GM21576 (cell line): Measurements from ENCODE around the gene CD300LB.
"Not testable (repeated sequence)": the region's sequence is repeated elsewhere in the genome, so short reads cannot be mapped to it uniquely, and the experiment has no call there.

ENCODE experiments used
- ATAC-seq: cut with Tn5 transposase; IDR thresholded peaks from one replicate; pipeline ENCODE4 v1.9.1; 2021; ENCODE audit warnings: mild to moderate bottlenecking, moderate library complexity; ENCODE audit not compliant: unreplicated experiment

CD300LB gene

DNA sequence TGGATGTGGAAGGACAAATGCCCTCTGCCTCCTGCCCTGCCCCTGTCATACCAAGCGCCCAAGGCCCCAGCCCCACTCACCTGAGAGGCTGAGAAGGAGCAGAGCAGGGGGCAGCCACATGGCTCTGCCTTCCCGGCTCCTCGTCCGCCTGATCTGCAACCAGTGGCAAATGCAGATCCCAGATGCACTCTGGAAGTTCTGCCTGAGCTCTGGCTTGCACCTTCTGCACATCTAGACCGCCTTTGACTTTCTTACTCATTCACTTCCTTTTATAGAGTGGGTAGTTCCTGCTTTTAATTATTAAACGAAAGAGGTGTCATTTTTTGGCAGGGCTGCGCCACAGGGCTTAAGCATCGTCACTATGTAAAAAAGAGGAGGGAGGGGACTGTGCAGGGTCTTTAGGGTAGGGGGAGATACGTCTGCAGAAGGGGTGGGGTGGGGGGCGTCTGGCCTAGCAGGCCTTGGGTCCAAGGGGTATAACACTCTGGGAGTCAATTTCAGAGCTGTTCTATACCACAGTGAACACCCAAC, at the start of gene CD300LB:
Gene CD300LB (minus strand): TSS at position 245 of the 531 bp plus-strand sequence. CDS start 125 bp downstream, at position 120.
- no peak for ATAC-seq

DNA sequence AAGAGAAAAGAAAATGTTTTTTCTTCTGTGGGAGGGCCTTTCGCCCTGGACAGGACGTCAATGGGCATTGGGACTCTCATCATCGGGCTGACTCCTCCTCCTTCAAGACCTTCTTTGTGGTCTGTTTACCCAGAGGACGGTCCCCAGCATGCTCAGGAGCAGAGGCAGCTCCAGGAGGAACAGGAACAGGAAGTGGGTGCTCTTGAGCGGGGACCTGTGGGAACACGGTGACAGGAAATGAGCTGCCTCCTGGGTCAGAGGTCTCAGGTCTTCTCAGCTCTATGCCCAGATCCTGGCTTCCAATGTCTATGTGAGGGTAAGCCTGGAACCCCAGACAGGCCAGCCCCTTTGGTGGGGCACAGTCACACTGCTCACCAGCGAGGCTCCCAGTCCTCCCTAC, 48.6 kb upstream of the CD300LB start:
- no peak for ATAC-seq

DNA sequence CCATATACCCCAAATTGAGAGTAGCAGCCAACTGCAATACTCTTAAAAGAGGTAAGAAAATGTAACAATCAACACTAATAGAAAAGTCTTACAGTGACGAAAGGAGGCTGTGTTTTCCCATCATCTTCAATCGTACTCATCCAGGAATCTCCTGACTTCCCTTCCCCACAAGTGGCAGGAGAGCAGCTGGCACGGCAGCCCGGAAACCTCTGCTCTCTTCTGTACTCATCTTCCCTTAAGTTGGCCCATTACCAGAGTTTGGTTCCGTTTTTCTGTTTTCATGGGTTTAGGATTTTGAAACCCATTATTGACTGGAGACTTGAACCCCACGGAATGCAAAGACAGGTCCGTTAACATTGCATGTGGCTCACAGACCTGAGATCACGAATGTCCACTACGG, 47.7 kb upstream of the CD300LB start:
- ATAC-seq = no peak

DNA sequence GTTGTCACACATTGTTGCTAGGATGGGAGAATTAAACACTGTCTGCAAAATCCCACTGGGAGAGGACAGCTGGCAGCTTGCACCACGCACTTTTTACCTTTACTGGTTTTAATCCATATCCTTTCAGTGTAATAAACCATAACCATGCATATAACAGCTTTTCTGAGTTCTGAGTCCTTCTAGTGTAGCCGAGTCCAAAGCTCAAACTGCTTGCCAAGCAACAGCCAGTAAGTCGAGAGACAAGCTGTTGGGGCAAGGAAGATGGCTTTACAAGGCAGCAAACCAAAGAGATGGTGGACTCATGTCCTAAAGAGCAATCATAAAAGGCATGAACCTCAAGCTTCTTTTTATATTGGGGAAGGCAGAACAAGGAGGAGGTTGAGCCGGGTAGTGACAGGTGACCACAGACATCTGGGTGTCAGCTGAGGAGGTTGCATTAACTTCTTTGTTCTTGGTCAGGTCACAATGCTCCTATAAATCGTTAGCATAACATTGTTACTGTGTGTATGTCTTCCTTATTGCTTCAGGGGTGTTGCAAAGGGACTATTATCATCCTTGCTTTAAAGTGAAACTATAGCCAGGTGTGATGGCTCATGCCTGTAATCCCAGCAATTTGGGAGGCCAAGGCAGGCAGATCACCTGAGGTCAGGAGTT, 43.3 kb upstream of the CD300LB start:
- ATAC-seq = no peak

DNA sequence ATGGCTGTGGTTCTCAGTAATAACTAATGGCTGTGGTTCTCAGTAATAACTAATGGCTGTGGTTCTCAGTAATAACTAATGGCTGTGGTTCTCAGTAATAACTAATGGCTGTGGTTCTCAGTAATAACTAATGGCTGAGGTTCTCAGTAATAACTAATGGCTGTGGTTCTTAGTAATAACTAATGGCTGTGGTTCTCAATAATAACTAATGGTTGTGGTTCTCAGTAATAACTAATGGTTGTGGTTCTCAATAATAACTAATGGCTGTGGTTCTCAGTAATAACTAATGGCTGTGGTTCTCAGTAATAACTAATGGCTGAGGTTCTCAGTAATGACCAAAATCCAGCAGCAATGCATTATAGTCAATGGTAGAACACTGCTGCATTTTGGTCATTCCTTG, 42.4 kb upstream of the CD300LB start:
- ATAC-seq = not testable (repeated sequence)

DNA sequence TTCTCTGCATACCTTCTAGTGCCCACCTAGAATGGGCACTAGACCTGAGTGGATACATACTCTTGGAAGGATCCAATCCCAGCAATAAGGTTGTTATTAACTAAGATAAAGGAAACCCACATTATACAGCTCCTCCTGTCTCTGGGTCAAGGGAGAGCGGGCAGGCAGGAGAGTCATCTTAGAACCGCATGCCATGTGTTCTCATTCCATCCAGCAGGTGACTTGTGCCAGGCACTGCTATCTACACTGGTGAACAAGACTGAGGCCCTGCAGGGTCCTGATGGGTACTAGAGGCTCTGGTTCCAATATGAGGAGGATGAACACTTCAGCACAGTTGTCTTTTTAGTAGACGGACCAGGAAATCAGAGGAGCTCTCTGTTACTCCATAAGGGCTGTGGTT, 41.9 kb upstream of the CD300LB start:
- ATAC-seq = no peak

DNA sequence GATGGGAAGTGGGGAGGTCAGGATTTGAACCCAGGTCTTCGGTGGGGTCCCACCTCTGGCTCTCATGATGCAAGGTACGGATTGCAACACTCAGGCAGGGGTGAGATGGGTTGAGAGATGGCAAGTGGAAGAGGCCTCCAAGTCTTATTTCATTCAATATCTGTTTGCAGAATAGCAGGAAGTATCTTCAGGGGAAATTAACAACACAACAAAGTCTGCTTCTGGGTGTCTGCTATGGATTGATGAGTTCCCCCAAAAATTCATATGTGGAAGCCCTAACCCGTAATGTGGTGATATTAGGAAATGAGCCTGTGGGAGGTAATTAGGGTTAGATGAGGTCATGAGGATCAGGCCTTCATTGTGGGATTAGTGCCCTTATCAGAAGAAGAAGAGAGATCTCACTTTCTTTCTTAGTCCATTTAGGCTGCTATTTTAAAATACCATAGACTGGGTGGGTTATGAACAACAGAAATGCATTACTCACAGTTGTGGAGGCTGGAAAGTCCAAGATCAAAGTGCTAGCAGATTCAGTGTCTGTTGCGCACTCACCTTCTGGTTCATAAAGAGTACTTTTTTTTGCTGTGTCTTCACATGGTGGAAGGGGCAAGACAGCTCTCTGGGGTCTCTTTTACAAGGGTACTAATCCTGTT, 40.5 kb upstream of the CD300LB start:
- no peak for ATAC-seq

DNA sequence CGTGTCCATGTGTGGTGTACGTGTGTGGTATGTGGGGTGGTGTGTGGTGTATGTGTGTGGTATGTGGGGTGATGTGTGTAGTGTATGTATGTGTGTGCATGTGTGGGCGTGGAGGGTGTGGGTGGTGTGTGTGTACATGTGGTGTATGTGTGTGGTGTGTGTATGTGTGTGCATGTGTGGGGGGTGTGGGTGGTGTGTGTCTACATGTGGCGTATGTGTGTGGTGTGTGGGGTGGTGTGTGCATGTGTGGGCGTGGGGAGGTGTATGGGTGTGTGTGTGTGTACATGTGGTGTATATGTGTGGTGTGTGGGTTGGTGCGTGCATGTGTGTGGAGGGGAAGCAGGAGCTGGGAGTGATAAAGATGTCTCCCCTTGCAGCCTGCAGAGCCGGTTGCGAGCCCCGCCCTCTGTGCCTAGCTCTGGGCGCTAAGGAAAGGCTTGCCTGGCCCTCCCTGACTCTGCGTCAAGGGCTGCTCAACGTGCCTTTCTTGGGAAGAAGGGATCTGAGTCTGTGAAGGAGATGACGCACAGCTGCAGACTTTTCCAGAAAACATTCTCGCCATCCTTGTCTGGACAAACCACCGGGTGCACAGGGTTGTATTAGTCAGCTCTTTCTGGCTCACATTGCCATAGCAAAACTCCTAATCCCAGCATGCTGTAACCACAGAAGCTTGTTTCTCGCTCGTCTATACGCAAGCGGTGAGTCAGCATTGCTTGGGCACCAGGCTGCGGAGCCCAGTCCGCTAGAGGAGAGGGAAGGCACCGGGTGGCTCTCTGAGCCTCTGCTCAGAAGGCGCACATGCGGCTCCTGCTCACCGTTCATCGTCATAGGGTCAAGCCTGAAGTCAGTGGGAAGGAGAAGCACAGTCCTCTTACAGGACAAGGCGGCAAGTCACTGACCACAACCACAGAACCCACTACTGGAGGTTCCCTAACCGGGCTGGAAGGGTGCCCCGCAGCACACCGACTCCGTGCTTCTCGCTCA, 38.0 kb upstream of the CD300LB start:
- ATAC-seq = no peak

DNA sequence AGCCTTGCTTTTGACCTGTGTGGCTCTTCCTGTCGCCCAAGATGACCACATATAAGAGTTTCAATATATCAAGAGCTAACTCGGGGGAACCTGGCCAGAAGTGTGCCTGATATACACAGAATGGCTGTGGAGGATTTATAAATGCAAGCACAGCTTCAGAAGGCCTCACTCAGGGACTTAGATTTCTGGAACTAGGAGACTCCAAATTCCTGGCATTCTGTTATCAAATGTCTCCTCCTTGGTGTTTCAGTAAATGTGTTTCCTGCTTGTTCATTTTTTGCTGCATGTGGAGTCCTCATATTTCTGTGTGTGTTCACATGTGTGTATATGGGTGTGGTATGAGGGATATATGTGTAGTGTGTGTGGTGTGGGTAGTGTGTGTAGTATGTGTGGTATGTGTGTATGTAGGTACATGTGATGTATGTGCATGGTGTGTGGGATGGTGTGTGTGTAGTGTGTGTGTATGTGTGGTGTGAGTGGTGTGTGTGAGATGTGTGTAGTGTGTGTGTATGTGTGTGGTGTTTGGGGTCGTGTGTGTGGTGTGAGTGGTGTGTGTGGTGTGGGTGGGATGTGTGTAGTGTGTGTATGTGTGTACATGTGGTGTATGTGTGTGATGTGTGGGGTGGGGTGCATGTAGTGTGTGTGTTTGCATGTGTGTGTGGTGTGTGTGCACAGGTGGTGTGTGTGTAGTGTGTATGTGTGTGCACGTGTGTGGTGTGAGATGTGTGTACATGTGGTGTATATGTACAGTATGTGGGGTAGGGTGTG, 37.0 kb upstream of the CD300LB start:
- ATAC-seq = no peak

DNA sequence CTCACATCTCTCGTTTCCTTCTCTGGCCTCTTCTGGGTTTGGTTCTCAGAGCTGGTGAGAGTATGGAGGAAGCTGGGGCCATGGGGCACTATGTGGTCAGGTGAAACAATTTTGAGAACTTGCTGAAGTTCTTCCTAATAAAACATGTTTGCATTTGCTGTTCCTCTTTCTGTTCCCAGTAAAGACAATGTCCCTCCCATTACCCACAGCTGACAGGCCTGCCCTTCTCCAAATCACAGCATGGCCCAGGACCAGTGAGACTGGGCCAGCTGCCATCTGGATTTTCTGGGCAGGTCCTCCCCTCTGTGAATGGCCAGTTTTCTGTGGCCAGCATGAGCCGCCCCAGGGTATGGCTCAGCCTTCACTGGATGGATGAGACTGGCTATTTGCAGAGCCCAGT, 36.1 kb upstream of the CD300LB start, which contains the start of gene CD300H:
Gene CD300H (minus strand): TSS at position 113 of the 400 bp plus-strand sequence.
- no peak for ATAC-seq

DNA sequence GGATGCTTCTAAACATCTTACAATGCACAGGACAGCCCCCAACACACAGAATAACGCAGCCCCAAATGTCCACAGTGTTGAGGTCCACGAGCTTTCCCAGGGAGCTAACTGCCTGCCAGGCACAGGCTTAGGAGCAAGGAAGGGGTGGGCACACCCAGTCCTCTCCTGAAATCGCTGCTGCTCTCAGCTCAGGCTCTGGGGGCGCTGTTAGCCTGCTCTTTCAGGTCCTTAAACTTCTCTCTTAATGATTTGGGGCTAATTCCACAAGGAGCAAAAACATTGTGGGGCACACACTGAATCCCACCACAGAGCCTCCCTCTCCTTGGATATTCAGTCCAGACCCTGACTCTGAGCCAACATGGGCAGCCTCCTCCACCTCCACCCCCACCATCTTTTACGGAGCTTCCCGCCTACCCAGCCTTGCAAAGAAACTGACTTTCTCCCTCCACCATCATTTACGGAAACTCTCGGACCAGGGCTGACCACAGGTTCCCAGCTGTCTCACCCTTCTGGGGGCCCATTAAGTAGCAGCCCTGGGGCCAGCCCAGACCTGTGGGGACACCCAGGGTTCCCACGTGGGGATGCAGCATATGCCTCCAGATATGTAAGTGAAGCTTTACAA, 35.0 kb upstream of the CD300LB start:
- no peak for ATAC-seq

DNA sequence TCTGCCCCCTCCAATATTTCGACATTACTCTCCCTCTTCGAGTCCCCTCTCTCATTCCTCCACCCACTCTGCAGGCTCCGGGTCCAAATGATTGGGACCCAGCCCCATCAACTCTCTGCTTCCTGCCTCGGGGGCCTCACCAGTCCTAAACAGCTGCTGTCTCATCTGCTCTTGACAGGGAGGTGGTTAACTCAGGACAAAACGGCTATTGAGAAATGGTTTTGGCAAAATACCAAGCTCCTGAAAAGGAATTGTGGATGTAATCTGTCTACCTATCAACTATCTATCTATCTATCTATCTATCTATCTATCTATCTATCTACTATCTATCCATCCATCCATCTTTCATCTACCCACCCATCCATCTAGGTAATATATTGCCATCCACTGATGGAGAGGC, 33.9 kb upstream of the CD300LB start:
- no peak for ATAC-seq

DNA sequence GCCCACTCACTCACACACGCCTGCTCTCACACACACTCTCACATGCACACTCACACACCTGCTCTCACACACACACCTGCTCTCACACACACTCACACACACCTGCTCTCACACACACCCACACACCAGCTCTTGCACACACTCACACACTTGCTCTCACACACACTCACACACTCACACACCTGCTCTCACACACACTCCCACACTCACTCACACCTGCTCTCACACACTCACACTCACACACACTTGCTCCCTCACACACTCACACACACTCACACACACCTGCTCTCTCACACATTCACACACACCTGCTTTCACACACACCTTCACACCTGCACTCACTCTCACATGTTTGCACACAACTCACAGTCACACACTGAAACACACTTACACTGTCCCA, 32.1 kb upstream of the CD300LB start:
- no peak for ATAC-seq

DNA sequence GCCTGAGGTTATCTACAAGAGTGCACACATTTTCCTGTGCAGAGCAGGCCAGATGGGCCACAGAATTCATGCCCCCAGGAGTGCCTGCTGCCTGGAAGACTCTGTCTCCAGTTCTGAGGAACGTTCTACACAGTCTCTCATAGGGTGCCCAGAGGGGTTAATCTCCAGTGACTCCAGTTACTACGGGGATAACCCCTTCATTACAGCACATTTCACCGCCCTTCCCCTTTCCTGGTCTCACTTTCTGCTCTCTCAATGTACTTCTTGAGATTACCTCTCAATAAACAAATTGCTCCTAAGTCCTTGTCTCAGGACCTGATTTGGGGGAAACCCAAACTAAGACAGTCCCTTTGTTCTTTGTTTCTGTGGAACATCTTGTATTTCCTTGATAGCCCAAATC, 30.3 kb upstream of the CD300LB start:
- ATAC-seq = no peak

DNA sequence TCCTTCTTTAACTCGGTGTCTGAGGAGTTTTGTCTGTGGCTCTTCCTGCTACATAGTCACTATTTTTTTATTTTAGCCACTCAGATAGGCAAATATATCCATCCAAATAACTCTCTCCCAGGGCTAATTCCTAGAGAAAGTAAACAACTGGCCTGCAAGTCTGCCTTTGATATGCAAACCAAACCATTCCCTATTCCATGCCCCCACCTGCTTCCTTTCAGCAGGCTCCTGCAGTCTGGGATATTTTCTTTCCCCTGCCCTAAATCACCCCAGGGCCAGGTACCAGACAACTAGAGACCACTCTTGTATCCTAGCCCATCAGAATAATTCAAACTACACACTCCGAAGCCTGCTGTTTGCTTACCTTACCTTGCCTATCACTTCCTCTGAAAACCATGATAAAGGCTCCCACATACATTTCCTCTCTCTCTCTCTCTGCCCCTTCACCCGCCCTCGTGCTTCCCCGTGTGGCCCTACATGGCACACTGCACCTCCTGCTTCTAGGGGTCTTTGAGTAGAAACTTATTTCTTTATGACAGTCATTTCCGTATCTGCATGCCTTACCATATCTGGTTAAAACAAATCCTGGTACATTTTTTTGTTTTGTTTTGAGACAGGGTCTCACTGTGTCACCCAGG, 27.7 kb upstream of the CD300LB start:
- no peak for ATAC-seq

DNA sequence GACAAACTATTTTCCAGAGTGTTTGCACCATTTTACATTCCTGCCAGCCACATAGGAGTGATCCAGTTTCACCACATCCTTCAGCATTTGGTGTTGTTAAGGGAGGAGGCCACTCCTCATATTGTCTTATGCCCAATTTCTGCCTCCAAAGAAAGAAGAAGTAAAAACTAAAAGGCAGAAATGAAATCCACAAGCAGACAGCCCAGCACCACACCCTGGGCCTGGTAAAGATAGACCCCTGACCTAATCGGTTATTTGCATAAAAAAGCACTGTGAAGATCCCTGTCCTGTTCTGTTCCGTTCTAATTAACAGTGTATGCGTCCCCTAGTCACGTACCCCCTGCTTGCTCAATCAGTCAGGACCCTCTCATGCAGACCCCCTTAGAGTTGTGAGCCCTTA, 27.1 kb upstream of the CD300LB start:
- ATAC-seq = not testable (repeated sequence)

DNA sequence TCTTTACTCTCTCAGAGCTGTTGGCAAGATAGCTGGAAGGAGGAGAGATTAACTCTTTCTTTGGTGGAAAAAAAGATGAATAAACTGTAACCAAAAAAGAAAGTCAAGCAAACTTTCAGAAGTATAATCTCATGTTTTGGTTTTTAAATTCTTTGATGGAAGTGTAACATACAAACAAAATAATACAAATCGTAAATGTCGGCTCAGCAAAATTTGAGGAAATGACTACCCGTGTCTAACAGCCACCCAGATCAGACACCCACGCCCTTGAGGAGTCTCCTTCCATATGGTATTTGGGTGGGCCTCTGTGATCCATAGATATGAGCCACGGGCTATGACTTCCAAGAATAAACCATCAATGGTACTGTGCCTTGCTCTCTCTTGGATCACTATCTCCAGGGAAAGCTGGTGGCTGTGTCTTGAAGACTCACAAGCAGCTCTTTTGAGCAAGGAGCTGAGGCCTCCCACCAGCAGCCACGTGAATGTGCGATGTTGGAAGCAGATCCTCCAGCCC, 24.2 kb upstream of the CD300LB start:
- ATAC-seq = no peak

DNA sequence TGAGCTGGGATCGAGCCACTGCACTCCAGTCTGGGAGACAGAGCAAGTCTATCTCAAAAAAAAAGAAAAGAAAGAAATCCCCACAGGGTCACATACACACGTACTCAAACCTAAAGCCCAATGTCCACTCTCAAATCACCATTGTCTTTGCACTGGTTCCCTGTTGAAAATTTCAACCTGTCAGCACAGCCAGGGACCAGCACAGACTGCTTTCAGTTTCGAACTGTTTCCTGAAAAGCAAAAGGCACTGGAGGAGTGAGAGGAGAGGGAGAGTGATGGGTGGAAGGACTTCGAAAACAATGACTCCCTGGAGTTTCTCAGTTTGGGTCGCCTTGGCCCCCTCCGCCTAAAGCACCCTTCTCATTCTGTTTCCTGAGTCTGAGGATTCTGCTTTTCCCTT, 23.6 kb upstream of the CD300LB start:
- ATAC-seq = no peak

DNA sequence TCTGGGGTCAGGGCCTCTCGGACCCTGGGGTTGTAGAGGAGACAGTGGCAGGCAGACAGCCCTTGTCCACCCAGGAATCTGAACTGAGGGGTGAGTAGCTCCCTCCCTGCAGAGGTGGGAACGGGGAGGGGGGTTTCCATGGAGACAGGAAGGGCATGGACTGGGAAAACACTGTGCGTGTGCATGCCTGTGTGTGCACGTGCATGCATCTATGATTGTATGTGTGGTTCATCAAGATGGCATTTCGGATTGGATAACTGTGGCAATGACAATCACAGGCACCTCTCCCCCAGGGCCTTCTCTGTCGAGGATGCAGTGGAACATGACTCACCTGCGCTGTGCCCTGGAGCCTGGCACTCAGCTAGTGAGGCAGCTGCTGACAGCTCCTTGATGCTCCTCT, 20.8 kb upstream of the CD300LB start:
- no peak for ATAC-seq
